Neural progenitor cell (in vitro differentiated cells): ENCODE measurements around the gene RASD2. TPM values are rescaled to one million over a fixed set of nuclear protein-coding genes. Genes with fewer than 3 reads are reported as not detected.

Experiments
- DNase-seq: peaks from one replicate; pipeline ENCODE4 v3.0.0-alpha.2; 2016; ENCODE audit warnings: low spot score
- H2AFZ ChIP-seq: fragments of 200-600 bp; sonication (generic); replicated peaks from 2 replicates; pipeline ENCODE4 v1.6.1; 2016; ENCODE audit warnings: antibody characterized with exemption
- H3F3A ChIP-seq: fragments of 200-600 bp; sonication (generic); 2 replicates; pipeline ENCODE4 v1.6.1; 2016; ENCODE audit warnings: antibody characterized with exemption, low read depth
- H3K27ac ChIP-seq: fragments of 200-600 bp; sonication (generic); 2 replicates; pipeline ENCODE4 v1.5.1; 2016; ENCODE audit warnings: mild to moderate bottlenecking
- H3K27me3 ChIP-seq: fragments of 200-600 bp; sonication (generic); 2 replicates; pipeline ENCODE4 v1.6.1; 2016; ENCODE audit warnings: mild to moderate bottlenecking, moderate library complexity
- H3K36me3 ChIP-seq: fragments of 200-600 bp; sonication (generic); 2 replicates; pipeline ENCODE4 v1.5.1; 2016
- H3K4me1 ChIP-seq: fragments of 200-600 bp; sonication (generic); 2 replicates; pipeline ENCODE4 v1.6.1; 2016; ENCODE audit warnings: mixed run types
- H3K4me2 ChIP-seq: fragments of 200-600 bp; sonication (generic); 2 replicates; pipeline ENCODE4 v1.6.1; 2016
- H3K4me3 ChIP-seq: fragments of 200-600 bp; sonication (generic); 2 replicates; pipeline ENCODE4 v1.5.1; 2016
- H3K79me2 ChIP-seq: fragments of 200-600 bp; sonication (generic); 2 replicates; pipeline ENCODE4 v1.6.1; 2016; ENCODE audit warnings: low read depth
- H3K9ac ChIP-seq: fragments of 200-600 bp; sonication (generic); 2 replicates; pipeline ENCODE4 v1.6.1; 2016
- H3K9me3 ChIP-seq: fragments of 200-600 bp; sonication (generic); 2 replicates; pipeline ENCODE4 v1.5.1; 2016; ENCODE audit warnings: low read depth
- H4K20me1 ChIP-seq: fragments of 200-600 bp; sonication (generic); 2 replicates; pipeline ENCODE4 v1.6.1; 2016; ENCODE audit warnings: low read depth
- H3K27ac Mint-ChIP-seq: 3 replicates; pipeline ENCODE4 v1.8.0; 2021; ENCODE audit warnings: mixed read lengths
- H3K27me3 Mint-ChIP-seq: 2 replicates; pipeline ENCODE4 v1.8.0; 2022; ENCODE audit warnings: low read depth, mild to moderate bottlenecking, inconsistent platforms, moderate library complexity, mixed read lengths; ENCODE audit not compliant: insufficient read depth
- H3K36me3 Mint-ChIP-seq: 3 replicates; pipeline ENCODE4 v1.8.0; 2021; ENCODE audit warnings: mixed read lengths
- H3K4me1 Mint-ChIP-seq: 3 replicates; pipeline ENCODE4 v1.8.0; 2021; ENCODE audit warnings: mixed read lengths
- H3K4me3 Mint-ChIP-seq: 3 replicates; pipeline ENCODE4 v1.8.0; 2021; ENCODE audit warnings: mild to moderate bottlenecking, moderate library complexity, mixed read lengths
- H3K9me3 Mint-ChIP-seq: 3 replicates; pipeline ENCODE4 v1.8.0; 2020; ENCODE audit warnings: mixed read lengths
- CTCF ChIP-seq: fragments of 200-600 bp; sonication (generic); IDR thresholded peaks from 2 replicates; pipeline ENCODE4 v1.5.1; 2017; ENCODE audit warnings: antibody characterized with exemption, mild to moderate bottlenecking
- EZH2 ChIP-seq: fragments of 200-600 bp; sonication (generic); IDR thresholded peaks from 2 replicates; pipeline ENCODE4 v1.6.1; 2017; ENCODE audit warnings: antibody characterized with exemption, mild to moderate bottlenecking, moderate library complexity
- EZH2phosphoT487 ChIP-seq: fragments of 200-600 bp; sonication (generic); IDR thresholded peaks from 2 replicates; pipeline ENCODE4 v1.6.1; 2017; ENCODE audit warnings: antibody characterized with exemption
- total RNA-seq: library from RNA; depleted of rRNA; stranded (reverse); fragments of >200 nt; gene quantifications from 2 replicates; pipeline ENCODE4 v1.2.3, GENCODE V29; 2015; ENCODE audit warnings: low replicate concordance

Gene RASD2
- total RNA-seq, 1 donor from 2014 or later = 0.04 TPM

DNA sequence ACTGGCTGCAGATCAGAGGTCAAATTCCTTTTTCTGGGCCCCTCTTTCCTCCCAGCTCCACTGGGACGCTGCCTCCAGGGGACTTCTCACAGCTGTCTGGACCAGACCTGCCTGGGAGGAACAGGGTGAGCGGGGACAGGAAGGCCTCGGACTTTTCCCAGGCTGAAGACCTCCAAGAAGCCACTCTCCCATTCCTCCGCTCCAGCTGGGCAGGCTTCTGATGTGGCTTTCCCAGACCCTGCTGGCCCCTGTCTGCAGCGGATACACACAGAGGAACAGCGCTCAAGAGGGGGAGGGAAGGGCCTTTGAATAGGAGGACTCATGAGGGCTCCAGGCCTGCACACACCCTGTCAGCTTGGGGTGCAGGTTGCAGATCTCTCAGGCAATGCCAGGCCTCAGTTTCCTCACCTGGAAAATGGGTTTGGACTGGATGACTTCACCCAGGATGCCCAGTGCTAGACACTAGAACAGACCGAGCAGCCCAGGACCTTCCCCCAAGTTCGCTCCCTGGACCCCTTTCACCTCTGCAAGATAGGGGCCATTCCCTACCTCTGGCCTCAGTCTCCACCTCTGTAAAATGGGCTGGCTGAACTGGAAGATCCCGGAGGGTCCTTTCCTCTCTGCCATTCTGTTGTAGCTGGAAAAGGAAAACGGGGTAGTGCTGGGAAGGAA lies 39.9 kb downstream of the RASD2 start:
- H2AFZ ChIP-seq = no peak overlapping the region
- no peaks in the 10 kb centered on the region for H4K20me1 ChIP-seq
- no peak overlapping the region for H3K4me3 ChIP-seq
- H3K4me2 ChIP-seq = no peak overlapping the region
- H3K36me3 ChIP-seq = no peaks in the 10 kb centered on the region
- Mint-ChIP-seq H3K27me3 (peaks cover 16% of the 10 kb centered on the region), H3K36me3 (no peaks in the 10 kb centered on the region), H3K9me3 (no peaks in the 10 kb centered on the region), H3K4me3 (no peak overlapping the region), H3K27ac (no peak overlapping the region), H3K4me1 (no peaks in the 10 kb centered on the region)
- H3K79me2 ChIP-seq = no peaks in the 10 kb centered on the region
- no peak for TF ChIP-seq EZH2phosphoT487
- no peak for TF ChIP-seq CTCF
- TF ChIP-seq EZH2 = no peak
- no peak for DNase-seq
- no peaks in the 10 kb centered on the region for H3K4me1 ChIP-seq
- H3K27ac ChIP-seq = no peak overlapping the region
- no peaks in the 10 kb centered on the region for H3K27me3 ChIP-seq
- no peaks in the 10 kb centered on the region for H3F3A ChIP-seq
- H3K9ac ChIP-seq = no peak overlapping the region
- H3K9me3 ChIP-seq = no peaks in the 10 kb centered on the region

DNA sequence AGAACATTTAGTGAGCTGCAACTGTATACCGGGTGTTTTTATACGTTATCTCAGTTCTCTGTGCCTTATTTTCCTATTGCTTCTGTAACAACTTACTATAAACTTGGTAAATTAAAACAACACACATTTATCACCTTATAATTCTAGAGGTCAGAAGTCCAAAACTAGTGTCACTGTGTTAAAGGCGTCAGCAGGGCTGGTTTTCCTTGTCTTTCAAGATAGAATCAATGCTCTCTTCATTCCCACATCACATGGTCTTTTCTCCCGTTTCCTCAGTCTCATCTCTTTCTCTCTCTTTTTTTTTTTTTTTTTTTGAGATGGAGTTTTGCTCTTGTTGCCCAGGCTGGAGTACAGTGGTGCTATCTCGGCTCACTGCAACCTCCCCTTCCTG lies 40.4 kb downstream of the RASD2 start:
- Histone ChIP-seq H3K79me2 (no peaks in the 10 kb centered on the region), H4K20me1 (no peaks in the 10 kb centered on the region), H3F3A (no peaks in the 10 kb centered on the region), H3K4me2 (no peak overlapping the region), H3K27ac (no peak overlapping the region), H3K9me3 (no peaks in the 10 kb centered on the region), H2AFZ (no peak overlapping the region), H3K9ac (no peak overlapping the region), H3K4me1 (no peaks in the 10 kb centered on the region), H3K36me3 (no peaks in the 10 kb centered on the region), H3K27me3 (no peaks in the 10 kb centered on the region), H3K4me3 (no peak overlapping the region)
- H3K4me3 Mint-ChIP-seq = no peak overlapping the region
- H3K27me3 Mint-ChIP-seq = peaks cover 18% of the 10 kb centered on the region
- no peak overlapping the region for H3K27ac Mint-ChIP-seq
- DNase-seq = no peak
- no peaks in the 10 kb centered on the region for H3K4me1 Mint-ChIP-seq
- TF ChIP-seq CTCF (no peak), EZH2phosphoT487 (no peak), EZH2 (no peak)
- no peaks in the 10 kb centered on the region for H3K36me3 Mint-ChIP-seq
- no peaks in the 10 kb centered on the region for H3K9me3 Mint-ChIP-seq

DNA sequence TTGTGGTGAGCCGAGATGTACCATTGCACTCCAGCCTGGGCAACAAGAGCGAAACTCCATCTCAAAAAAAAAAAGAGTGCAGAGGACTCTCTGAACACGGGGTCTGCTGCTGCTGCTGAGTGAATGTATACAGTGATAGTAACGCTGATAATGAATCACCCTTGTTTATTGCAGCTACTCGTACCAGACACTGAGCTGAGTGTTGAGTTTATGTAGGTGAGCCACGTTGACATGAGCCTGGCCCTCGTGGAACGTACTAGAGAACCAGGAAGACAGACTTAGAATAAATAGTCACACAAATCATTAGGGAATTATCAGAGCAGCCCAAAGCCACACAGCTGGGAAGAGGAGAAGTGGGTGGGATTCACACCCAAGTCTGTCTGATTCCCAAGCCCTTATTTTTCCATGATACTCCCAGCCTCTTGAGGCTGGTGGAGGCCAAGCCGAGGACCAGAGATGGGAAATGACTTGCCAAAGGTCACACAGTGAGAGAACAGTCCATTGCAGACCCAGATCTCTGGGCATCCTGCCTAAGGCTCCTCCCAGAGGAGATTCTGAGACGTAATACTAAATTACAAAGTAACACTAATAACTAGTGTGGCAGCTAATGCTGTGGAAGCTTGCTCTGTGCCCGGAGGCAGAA lies 41.7 kb downstream of the RASD2 start:
- Histone ChIP-seq H3K4me1 (no peaks in the 10 kb centered on the region), H3F3A (no peaks in the 10 kb centered on the region), H3K9me3 (no peaks in the 10 kb centered on the region), H4K20me1 (no peaks in the 10 kb centered on the region), H3K27me3 (no peaks in the 10 kb centered on the region), H3K79me2 (no peaks in the 10 kb centered on the region), H3K9ac (no peak overlapping the region), H3K27ac (no peak overlapping the region), H3K36me3 (no peaks in the 10 kb centered on the region), H3K4me2 (no peak overlapping the region), H3K4me3 (no peak overlapping the region), H2AFZ (no peak overlapping the region)
- no peak for DNase-seq
- Mint-ChIP-seq H3K36me3 (no peaks in the 10 kb centered on the region), H3K4me3 (no peak overlapping the region), H3K27ac (no peak overlapping the region), H3K4me1 (no peaks in the 10 kb centered on the region), H3K27me3 (peaks cover 23% of the 10 kb centered on the region), H3K9me3 (no peaks in the 10 kb centered on the region)
- TF ChIP-seq CTCF = no peak
- no peak for TF ChIP-seq EZH2phosphoT487
- TF ChIP-seq EZH2 = no peak
